ENCODE measurements around the gene ALDH5A1.

The ALDH5A1 gene

GRCh38 chr6:24576447-24576846 lies 81.7 kb downstream of the ALDH5A1 start:
- DNase-seq = no peak

GRCh38 chr6:24581084-24581669 lies 86.4 kb downstream of the ALDH5A1 start:
- peak; percentile 88 for DNase-seq

- DNase-seq = peak; percentile 86
Observed at GRCh38 chr6:24583463-24584381, 89.0 kb downstream of the ALDH5A1 start.

GRCh38 chr6:24584382-24584720 lies 89.6 kb downstream of the ALDH5A1 start:
- no peak for DNase-seq

Data from activated CD4-positive, alpha-beta T cell treated with anti-CD3 and anti-CD28 coated beads for 48 hours (primary cell).